Activated naive CD4-positive, alpha-beta T cell treated with Interleukin-2 at 50 U/mL for 16 hours (primary cell): ENCODE measurements around the gene ECE2.
"Not testable (repeated sequence)": the region's sequence is repeated elsewhere in the genome, so short reads cannot be mapped to it uniquely, and the experiment has no call there.

ENCODE experiments used
- DNase-seq: peaks from one replicate; pipeline ENCODE4 v3.0.0-alpha.2; 2020

Gene ECE2

DNA sequence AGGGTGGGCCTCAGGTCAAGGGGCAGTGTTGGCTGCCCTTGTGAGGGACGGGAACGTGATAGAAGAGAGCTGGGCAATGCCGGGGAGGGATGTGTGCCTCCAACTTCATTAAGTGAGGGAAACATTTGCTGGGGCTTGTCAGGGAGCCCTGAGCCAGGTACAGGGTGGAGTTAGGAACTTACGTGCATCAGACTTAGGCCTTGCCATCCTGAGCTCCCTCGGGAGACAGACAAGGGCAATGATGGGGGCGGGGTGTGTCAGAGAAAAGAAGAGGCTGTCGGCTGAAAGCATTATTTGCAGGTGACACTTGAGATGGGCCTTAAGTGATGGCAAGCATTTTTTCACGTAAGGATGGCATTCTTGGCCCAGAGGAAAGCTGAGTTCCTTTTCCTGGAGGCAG, 63.2 kb downstream of the ECE2 start:
- DNase-seq = no peak

- DNase-seq = not testable (repeated sequence)
These were observed 63.8 kb downstream of the ECE2 start for GRCh38 chr3:184339451-184340135.

- DNase-seq = no peak
These were observed 66.1 kb downstream of the ECE2 start for GRCh38 chr3:184341925-184342324.
